Hematopoietic multipotent progenitor cell (in vitro differentiated cells): ENCODE measurements around the gene TMEM141. TPM values are rescaled to one million over a fixed set of nuclear protein-coding genes. Genes with fewer than 3 reads are reported as not detected.

Source experiments
- DNase-seq, 3 donors: peaks; one replicate each; pipeline ENCODE4 v3.0.0-alpha.2; 2011 to 2015; ENCODE audit warnings: low read depth in 2 of 3, low spot score in 2 of 3
- total RNA-seq: library from RNA; depleted of rRNA; stranded (reverse); fragments of >200 nt; gene quantifications from one replicate; pipeline ENCODE4 v1.2.3, GENCODE V29; 2012

Gene TMEM141
- total RNA-seq, 1 donor, result 47.1 TPM

GRCh38 chr9:136807281-136808074 is 16.3 kb downstream of the TMEM141 start, which contains the start of gene RABL6:
Gene RABL6, plus strand, starts transcription at chr9:136807948. Its CDS starts 249 bp downstream, at chr9:136808197.
- peak; percentile 83 to 91 (median 85) for DNase-seq

- DNase-seq, result peak in 2 of 3 donors; percentile 24 to 50
Measured at GRCh38 chr9:136808075-136808805, 17.1 kb downstream of the TMEM141 start.

- DNase-seq, result no peak
Measured at GRCh38 chr9:136808806-136809158, 17.6 kb downstream of the TMEM141 start.

GRCh38 chr9:136814725-136815421 is 23.7 kb downstream of the TMEM141 start:
- DNase-seq, result no peak

GRCh38 chr9:136815422-136815782 is 24.3 kb downstream of the TMEM141 start:
- DNase-seq, result no peak

- DNase-seq, result peak in 1 of 3 donors; percentile 29
Measured at GRCh38 chr9:136820971-136821825, 30.1 kb downstream of the TMEM141 start.

GRCh38 chr9:136821826-136822544 is 30.8 kb downstream of the TMEM141 start:
- DNase-seq, result no peak

- DNase-seq, result no peak
Measured at GRCh38 chr9:136823136-136824046, 32.2 kb downstream of the TMEM141 start.

- no peak for DNase-seq
Measured at GRCh38 chr9:136824496-136825225, 33.5 kb downstream of the TMEM141 start.

- no peak for DNase-seq
Measured at GRCh38 chr9:136825295-136826187, 34.4 kb downstream of the TMEM141 start.

- DNase-seq, result no peak
Measured at GRCh38 chr9:136826188-136826541, 35.0 kb downstream of the TMEM141 start.

- no peak for DNase-seq
Measured at GRCh38 chr9:136826703-136827582, 35.8 kb downstream of the TMEM141 start.

GRCh38 chr9:136827794-136828473 is 36.8 kb downstream of the TMEM141 start:
- DNase-seq, result no peak

GRCh38 chr9:136828474-136829140 is 37.5 kb downstream of the TMEM141 start:
- no peak for DNase-seq

GRCh38 chr9:136829412-136829811 is 38.3 kb downstream of the TMEM141 start:
- no peak for DNase-seq
